Stimulated activated CD4-positive, alpha-beta T cell treated with anti-CD3 and anti-CD28 coated beads, Interleukin-1b, Interleukin-23, amount 100 ng/mL, for 48 hours (primary cell): ENCODE measurements around the gene C5.
"Not testable (repeated sequence)": the region's sequence is repeated elsewhere in the genome, so short reads cannot be mapped to it uniquely, and the experiment has no call there.

ENCODE experiments used
- DNase-seq: peaks from one replicate; pipeline ENCODE4 v3.0.0-alpha.2; 2020

Gene C5

DNA sequence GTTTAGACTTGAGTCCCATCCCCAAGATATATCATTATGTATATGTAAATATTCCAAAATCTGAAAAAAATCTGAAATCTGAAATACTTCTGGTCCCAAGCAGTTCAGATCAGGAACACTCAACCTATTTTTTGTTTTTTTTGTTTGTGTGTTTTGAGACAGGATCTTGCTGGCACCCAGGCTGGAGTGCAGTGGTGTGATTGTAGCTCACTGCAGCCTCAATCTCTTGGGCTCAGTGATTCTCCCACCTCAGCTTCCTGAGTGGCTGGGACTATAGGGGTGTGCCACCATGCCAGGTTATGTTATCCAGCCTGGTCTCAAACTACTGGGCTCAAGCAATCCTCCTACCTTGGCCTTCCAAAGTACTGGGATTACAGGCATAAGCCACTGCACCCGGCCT, 72.8 kb downstream of the C5 start:
- DNase-seq = no peak

DNA sequence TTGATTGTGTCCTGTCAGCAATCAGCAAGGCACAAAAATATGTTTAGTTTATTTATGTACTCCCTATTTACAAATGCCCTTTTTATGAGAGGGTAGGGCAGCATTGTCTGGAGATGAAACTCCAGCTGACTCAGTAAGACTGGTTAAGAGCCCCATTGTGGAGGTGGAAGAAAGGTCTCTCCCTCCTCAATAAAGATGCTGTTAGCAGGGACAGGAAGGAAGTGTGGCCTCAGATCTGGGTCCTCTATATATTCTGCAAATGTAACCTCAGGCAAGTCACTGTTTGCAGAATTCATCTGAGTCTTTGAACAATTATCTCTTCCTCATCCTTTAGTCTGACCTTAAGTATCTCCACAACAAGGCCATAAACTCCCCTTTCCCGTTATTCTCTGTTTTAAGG, 75.2 kb downstream of the C5 start:
- DNase-seq = no peak

DNA sequence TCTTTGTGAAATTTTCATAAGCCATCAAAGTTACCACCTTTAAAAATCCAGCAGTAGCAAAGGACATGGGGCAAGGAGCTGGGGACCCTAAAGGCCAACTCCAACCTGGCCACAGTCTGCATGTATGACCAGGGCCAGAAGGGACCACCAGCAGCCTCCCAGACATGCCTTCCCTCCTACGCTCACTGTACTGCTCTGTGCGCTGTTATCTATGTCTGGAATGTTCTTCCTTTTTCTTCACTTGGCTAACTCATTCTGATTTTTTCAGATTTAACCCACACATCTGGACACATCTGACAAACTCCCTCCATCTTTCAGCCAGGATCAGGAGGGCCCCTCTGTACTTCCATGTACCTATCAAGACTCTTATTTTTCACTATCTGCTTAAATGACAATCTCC, 75.9 kb downstream of the C5 start:
- DNase-seq = no peak

DNA sequence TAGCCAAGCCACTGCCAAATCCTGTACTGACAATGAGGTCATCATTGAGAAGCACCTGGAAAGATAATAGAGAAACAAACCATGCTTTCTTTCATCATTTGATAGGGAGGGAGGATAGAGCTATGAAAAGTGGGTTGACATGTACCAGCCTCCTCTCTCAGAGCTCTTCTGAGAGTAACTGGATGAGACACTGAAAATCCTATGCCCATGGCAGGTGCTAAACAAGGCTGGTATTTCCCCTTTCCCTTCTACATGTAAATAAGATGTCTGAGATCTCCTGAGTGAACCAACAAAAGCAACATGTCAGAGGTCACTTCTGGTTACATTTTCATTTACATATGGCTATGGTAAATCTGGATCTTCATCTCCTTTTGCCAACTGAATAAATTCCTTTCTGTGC, 78.1 kb downstream of the C5 start:
- DNase-seq = no peak

DNA sequence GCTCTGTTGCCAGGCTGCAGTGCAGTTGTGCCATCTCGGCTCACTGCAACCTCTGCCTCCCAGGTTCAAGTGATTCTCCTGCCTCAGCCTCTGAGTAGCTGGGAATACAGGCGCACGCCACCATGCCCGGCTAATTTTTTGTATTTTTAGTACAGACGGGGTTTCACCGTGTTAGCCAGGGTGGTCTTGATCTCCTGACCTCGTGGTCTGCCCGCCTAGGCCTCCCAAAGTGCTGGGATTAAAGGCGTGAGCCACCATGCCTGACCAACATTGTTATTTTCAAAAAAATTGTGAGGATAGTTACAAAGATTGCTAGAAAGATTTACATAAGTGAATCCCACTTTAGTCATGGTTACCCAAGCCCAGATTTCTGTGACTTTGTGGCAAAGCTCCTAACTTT, 78.6 kb downstream of the C5 start:
- DNase-seq = not testable (repeated sequence)

DNA sequence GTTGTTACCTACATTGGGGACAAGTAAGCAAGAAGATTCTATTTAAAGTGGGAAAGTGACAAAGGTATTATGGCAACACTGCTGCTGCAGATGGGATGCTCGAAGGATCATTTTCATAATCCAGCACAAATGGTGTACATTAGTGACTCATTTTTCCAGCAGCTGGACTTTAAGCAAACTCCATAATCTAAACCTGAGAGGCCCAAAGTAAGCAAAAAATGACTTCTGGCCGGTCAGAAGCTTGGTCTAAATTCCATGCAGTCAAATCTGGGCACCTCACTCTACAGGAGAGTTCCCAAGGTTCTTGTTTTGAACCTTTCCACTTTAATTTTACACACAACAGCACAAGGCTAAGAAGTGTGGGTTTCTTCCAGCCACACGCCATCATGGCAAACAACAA, 79.8 kb downstream of the C5 start:
- DNase-seq = no peak

DNA sequence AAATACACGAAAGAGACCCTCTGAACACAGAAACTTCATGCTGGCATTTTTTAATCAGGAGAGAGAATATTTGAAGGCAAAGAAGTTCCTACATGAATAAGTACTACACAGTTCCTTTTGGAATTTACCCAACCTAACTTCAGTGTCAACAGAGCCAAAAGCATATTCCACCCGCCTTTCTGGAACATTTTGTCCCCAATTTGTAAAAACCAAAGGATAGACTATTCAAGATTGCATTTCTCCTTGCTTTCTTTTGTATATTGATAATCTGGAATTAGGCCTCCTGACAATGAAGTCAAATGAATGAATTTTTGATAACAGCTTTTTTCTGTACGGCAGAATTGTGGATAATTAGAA, 84.1 kb downstream of the C5 start:
- no peak for DNase-seq

DNA sequence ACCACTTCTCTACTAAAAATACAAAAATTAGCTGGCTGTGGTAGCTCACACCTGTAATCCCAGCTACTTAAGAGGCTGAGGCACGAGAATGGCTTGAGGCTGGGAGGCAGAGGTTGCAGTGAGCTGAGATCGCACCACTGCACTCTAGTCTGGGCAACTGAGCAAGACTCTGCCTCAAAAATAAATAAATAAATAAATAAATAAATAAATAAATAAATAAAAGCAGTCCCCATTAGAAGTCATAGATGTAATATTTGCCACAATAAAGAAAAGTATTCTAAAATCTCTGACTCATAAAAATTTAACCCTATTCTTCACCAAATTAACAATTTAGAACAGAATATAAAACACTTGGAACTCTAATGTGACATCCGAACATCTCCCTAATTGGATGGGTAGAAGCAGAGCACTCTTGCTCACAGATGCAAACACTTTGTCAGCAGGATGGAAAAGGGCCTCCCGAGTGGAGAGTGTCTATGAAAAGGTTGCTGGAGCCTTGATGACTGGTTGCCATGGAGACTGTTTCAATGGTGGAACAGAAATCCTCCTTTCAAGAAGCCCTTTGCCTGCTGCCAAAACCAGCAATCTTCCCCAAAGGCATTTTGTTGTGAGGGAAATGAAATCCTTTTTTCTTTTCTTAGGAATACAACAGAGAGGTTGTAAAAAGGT, 84.6 kb downstream of the C5 start:
- DNase-seq = no peak

DNA sequence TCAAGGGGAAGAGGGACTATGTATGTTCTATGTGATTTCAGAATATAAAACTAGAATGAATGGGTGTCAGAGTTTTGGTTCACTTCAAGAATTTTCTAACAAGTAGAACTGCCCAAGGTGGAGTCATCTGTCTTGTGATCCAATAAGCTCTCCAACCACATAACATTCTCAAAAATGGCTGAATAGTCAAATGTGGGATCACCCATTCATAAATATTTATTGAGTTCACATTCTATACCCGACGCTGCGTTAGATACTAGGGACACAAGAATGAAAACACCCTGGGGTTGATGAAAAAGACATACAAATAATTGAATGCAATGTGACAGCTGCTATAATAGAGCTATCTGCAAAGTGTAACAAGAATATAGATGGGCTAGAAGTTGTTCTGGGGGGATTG, 88.1 kb downstream of the C5 start:
- DNase-seq = no peak

DNA sequence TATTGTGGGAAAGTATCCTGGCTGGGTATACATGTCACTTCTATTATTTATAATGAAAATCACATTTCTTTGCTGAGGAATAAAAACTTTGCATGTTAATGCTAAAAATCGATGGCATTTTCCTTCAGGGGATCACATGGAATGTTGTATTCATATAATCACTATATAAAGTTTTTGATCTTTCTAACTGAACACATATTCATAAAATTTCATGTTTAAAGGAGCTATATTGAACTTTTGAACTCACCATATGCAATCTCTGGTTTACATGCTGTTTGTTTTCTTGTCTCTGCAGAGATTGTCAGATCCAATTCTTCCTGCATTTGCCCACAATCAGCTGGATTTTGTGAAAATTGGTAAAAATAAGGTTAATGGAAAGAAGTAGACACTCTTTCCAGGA, 90.1 kb downstream of the C5 start:
- no peak for DNase-seq

DNA sequence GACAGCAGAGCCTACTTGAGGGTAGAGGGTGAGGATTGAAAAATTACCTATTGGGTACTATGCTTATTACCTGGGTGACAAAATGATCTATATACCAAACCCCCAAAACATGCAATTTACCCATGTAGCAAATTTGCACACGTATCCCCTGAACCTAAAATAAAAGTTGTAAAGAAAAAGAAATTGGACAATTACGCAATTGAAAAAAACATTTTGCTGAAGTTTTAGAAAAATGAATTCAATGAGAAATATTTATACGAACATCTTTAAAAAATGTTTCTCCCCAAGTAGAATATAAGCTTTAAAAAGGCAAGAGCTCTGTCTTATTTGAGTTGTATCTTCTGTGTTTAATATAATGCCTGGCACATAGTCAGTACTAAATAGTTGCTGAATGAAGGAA, 93.2 kb downstream of the C5 start:
- no peak for DNase-seq

DNA sequence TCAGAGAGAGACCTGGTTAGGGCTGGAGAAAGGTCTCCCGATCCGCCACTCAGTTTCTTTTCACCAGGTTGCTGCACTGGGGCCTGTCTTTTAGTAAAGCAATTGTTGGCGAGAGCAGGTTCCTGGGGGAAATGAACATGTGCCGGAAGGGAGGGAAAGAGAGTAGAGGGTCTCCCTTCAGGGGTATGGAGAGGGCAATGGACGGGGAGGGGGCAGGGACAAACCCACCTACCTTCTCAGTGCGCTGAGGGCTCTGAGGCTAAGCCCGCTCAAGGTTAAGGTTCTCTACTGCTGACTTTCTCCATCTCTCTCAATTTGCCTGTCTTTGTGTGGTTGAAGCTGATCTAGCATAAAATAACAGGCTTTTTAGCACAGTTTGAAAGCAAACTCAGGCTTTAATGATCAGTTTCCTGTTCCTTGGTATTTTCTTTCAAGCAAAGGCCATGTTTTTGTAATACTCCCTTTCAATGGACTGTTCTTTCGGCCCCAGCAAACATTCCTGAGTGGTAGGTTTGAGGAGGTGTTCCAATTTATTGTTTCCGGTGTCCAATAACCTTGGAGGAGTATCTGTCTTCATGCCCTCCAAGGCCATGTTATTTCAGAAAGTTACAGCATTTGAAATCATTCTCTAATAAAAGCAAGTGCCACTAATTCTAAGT, 98.0 kb downstream of the C5 start:
- no peak for DNase-seq

DNA sequence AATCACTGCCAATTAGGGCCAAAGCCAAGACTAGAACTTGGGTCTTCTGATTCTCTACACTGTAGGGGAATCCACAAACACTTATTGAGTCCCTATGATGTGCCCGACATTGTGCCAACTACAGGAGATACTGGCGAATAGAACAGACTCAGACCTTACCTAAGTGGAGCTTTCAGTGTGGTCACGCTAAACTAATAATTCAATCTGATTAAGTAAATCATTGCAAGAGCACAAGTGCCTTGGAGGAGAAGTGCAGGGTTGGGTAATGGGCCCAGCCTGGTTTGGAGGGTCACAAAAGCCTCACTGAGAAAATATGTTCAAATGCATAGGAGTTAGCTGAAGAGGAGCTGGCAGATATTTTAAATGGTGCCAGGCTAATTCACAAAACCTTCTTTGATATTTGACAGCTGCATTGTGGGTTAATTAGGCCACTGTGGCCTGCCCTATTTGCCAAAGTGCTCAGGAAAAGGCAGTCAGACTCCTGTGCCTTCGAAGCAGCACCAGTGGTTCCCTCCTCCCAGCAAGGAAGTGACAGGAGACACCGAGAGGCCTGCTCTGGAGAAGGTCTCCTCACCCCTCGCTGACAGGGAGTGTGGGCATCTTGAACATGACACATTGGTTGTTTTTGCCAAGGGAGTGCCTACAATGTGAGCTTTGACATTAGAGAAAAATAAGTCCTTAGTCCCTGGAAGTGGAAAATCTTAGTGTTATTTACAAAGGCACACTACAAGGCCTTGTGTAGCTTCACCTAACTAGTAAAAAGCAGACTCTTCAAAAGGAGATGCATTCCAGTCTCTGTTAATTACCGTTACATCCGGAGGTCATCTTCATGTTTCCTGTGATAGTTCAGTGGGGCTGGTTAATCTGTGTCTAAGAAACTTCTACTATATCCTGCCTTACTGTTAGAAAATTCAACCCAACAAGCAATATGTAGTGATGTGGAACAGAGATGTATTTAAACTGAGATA, 99.4 kb downstream of the C5 start:
- no peak for DNase-seq

DNA sequence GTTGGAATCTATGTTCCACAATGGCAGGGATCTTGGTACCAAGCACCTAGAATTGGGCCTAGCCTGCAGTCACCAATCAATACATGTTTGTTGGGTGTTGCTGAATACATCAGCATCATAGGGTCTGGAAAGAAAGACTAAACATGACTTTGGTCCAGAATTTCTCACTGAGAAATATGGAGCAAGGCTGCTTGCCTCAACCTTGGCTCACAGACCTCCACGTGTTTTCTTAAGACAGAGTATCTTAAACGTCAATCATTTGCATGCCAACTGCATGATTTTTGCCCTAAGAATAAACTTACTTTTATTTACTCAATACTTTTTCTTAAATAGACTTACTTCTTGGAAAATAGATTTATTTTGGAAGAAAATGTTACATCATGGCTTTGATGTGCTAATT, 100.8 kb downstream of the C5 start:
- DNase-seq = no peak

DNA sequence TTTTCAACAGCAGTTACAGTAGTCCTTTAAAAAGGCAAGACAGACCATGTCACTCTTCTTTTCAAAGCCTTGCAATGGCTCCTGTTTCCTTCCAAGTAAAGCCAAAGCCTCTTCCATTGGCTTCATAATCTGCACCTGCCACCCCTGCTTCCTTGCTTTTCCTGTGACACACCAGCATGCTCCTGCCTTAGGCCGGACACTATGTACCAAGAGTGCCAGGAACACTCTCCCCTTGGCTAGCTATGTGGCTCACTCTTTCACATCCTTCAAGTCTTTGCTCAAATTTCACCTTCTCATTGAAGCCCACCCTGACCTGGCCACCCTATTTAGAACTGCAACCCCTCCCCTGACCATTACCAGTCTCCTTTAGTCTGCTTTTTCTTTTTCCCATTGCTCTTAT, 101.3 kb downstream of the C5 start:
- no peak for DNase-seq

DNA sequence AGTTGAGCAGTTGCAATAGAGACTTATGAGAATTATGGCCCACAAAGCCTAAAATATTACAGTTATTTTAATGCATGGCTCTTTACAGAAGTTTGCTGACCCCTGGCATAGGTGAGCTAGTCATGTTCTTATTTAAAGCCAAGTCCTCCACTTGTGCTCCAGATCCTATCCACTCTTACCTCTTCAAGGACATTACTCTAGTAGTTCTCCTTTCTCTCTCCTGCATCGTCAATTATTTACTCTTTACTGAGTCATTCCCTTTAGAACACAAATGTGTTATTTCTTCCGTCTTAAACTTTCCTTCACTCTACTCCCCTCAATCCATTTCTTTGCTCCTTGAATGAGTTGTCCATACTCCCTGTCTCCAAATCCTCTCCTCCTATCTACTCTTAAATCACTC, 102.9 kb downstream of the C5 start:
- no peak for DNase-seq

DNA sequence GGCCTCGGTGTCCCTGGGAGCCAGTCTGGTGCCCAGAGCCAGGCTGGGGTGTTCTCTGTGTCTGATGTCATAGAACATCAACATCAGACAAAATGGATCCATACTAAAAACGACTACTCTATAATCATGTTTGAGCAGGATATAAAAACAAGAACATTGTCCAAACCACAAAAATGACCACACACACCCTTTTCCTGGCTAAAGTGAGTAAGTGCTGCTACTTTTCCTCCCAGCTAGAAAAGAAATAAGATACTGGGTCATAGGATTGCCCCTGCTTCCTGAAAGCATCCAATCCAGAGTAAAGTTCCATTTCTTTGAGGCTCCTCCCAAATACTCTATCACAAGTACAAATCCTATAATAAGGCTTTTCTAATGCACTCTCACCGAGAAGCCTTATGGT, 103.8 kb downstream of the C5 start:
- DNase-seq = no peak

DNA sequence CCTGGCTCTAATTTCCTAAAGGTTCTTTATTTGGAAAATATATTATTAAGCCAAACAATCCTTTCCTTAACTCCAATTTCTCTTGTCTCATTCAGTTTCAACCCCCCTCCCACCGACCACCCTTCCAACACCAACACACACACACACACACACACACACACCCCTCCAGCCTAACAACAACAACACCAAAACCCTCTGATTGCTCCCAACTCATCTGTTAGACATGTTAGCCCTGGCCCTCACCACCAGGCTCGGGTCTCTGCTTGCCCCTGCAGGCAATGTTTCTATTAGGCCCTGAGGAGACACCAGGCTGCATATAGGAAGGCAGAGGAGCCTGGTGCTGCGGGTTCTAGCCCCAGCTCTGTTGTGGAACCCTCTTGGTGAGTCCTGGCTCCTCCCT, 105.1 kb downstream of the C5 start:
- no peak for DNase-seq

DNA sequence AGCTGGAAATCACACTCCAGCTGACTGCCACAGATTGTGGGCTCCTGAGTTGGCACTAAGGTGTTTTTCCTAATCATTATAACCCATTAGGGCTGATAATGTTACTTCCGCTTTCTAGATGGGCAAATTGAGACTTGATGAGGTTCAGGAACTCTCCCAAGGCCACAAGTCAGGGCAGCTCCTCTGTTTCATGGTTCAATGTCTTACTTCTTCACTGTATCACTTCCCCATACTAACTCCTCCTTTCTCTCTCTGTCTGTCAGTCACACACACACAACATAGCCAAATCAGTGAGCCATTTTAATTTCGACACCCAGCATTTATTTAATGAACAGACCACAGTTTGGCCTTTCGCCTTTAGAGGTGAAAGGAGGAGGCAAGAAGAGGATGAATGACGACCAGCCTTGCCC, 105.6 kb downstream of the C5 start:
- DNase-seq = no peak

DNA sequence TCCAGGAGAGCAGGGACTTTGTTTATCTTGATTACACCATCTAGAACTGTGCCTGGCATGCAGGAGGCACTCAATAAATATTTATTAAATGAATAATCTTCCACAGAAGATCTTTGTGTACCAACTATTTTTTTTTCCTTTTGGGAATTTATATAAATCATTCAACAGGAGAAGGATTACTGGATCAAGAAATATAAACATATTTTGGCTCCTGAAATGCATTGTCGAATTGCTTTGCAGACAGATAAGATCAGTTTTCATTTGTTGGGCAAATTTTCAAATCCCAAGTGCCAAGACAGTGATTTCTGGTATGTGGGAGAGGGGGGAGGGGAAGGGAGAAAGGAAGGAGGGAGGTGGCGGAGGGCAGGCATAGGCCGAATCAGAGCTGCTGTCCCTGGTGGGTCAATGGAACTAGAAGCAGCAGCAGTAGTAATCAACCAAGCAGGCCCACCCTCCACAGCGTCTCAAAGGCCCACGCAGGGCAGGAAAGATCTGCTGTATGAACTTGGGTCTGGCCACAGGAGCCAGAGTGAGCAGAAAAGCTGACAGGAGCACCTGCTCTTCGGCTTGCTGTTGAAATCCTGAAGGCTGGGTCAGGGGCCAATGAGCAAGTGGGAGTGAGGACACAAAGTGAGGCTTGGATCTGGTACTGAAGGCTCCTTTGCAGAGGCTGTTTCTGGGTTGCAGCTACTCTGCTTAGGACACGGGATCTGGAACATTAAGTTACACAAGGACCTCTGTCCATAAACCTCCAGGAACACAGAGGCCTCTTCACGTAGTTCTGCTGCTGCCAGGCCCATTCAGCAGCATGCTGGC, 107.7 kb downstream of the C5 start:
- DNase-seq = no peak

DNA sequence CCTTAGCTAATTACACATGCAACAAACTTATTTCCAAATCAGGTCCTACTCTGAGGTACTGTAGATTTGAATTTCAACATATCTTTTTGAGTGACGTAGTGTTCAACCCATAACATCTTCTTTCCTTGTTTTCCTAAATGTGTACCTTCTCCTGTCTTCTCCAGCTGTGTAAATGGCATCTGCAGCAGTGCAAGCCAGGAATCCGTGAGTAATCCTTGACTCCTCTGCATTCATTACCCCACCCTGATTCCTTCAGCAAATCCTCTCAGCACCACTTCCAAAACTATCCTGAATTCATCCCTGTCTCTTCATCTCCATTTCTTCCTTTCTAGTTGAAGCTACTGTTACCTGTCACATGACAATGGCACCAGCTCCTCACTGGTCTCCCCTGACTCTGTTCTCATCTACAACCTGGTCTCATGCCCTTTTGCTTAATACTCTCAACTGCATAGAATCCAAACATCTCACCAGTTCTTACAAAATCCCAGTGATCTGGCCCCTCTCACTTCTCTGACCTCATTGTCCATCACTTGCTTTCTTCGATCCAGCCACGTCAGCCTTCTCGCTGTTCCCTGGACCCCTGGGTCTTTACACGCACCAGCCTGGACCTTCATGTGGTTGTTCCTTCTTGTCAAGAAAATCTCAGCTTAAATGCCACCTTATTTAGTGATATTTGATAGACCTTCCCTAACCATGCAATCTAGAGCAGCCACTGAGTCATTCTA, 108.9 kb downstream of the C5 start:
- no peak for DNase-seq

DNA sequence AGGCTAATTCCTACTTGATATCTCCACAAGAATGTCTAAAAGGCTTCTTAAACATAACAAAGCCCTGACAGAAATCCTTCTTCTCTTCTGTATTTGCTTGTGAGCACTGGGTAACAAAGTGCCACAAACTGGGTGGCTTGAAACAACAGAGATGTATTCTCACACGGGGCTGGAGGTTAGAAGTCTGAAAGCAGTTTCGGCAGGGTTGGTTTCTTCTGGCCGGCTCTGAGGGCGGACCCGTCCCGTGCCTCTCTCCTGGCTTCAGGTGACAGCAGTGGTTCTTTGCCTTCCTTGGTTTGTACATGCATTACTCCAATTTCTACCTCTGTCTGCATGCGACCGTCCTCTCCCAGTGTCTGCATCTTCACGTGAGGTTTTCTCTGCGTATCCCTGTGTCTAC, 109.5 kb downstream of the C5 start:
- DNase-seq = no peak

DNA sequence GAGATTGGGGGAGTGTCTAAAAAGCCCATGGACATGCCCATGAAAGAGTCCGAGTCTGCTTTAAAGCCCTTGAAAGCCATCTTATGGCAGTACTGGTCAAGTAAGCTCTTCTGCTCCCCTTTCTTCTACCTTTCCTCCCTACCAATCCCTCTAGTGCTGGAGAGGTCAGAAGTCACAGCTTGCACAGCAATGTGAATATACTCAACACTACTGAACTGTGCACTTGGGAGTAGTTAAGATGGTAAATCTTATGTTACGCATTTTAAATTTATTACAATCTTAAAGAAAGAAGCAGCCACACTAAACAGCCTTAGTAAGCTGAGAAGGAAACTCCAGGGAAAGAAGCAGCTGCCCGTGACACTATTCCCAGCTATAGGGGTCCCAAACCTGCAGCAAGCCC, 111.2 kb downstream of the C5 start:
- no peak for DNase-seq
